Activated CD8-positive, alpha-beta T cell treated with anti-CD3 and anti-CD28 coated beads for 36 hours (primary cell): ENCODE measurements around the gene ZNF182. TPM values are rescaled to one million over a fixed set of nuclear protein-coding genes. Genes with fewer than 3 reads are reported as not detected.

Experiments
- ATAC-seq: fragments of 200-7000 bp; cut with Tn5 transposase; one replicate; pipeline ENCODE4 v1.10.0; 2021; ENCODE audit warnings: mild to moderate bottlenecking, moderate library complexity
- CTCF ChIA-PET: fragments of 350-600 bp; sonication (Branson Sonifier 250); formaldehyde crosslinking; loops from one replicate; lab custom pipeline; 2021; ENCODE audit warnings: antibody characterized with exemption; lab: Charles Lee
- POLR2A ChIA-PET: fragments of 350-600 bp; sonication (Branson Sonifier 250); formaldehyde crosslinking; loops from one replicate; lab custom pipeline; 2021; ENCODE audit warnings: antibody characterized with exemption; lab: Charles Lee
- DNase-seq: peaks from one replicate; pipeline ENCODE4 v3.0.0-alpha.2; 2020
- H3K27ac Mint-ChIP-seq: one replicate; pipeline ENCODE4 v1.8.0; 2021; ENCODE audit warnings: mild to moderate bottlenecking, mixed read lengths
- H3K27me3 Mint-ChIP-seq: one replicate; pipeline ENCODE4 v1.8.0; 2021; ENCODE audit warnings: mixed read lengths
- H3K36me3 Mint-ChIP-seq: one replicate; pipeline ENCODE4 v1.8.0; 2021; ENCODE audit warnings: low read depth, mixed read lengths
- H3K4me1 Mint-ChIP-seq: one replicate; pipeline ENCODE4 v1.8.0; 2021; ENCODE audit warnings: low read depth, mixed read lengths
- H3K4me3 Mint-ChIP-seq: one replicate; pipeline ENCODE4 v1.8.0; 2021; ENCODE audit warnings: mild to moderate bottlenecking, moderate library complexity, mixed read lengths
- H3K9me3 Mint-ChIP-seq: one replicate; pipeline ENCODE4 v1.8.0; 2021; ENCODE audit warnings: mixed read lengths
- CTCF ChIP-seq: fragments of 200-600 bp; IDR thresholded peaks from one replicate; pipeline ENCODE4 v1.8.0; 2022; ENCODE audit warnings: antibody characterized with exemption, mild to moderate bottlenecking
- intact Hi-C: fragments of 100-400 bp; cut with micrococcal nuclease; formaldehyde crosslinking; loops from one replicate; pipeline ENCODE4 v1.10.0; 2022
- total RNA-seq, 2 experiments: library from RNA; stranded (reverse); gene quantifications; one replicate each; pipeline ENCODE4 v1.2.3, GENCODE V29; 2021

ZNF182 gene
- total RNA-seq, 2 experiments from 2014 or later = 7.9 to 8.3 TPM

GRCh38 chrX:48003367-48003757, 427 bp downstream of the ZNF182 start:
- CTCF ChIA-PET = no interaction called here
- H3K9me3 Mint-ChIP-seq = no peaks in the 10 kb centered on the region
- peak; percentile 35 for DNase-seq

GRCh38 chrX:48002929-48003328, 860 bp downstream of the ZNF182 start:
- no peak for DNase-seq
- Mint-ChIP-seq H3K27ac (no peak overlapping the region), H3K9me3 (no peaks in the 10 kb centered on the region), H3K4me1 (peaks cover 23% of the 10 kb centered on the region), H3K4me3 (peak overlapping the region; percentile 97), H3K27me3 (no peaks in the 10 kb centered on the region), H3K36me3 (peaks cover 27% of the 10 kb centered on the region)
- ChIA-PET CTCF (no interaction called here), POLR2A (no interaction called here)
- TF ChIP-seq CTCF = no peak
- ATAC-seq = no peak
- intact Hi-C loops = no loop called here

More at GRCh38 chrX:48003367-48003757, 427 bp downstream of the ZNF182 start:
- intact Hi-C loops = no loop called here
- Mint-ChIP-seq H3K27me3 (no peaks in the 10 kb centered on the region), H3K27ac (peak overlapping the region; percentile 99), H3K4me3 (peak overlapping the region; percentile 97), H3K36me3 (peaks cover 25% of the 10 kb centered on the region), H3K4me1 (peaks cover 23% of the 10 kb centered on the region)
- ATAC-seq = peak; percentile 24
- POLR2A ChIA-PET = no interaction called here
- TF ChIP-seq CTCF = no peak

- no peaks in the 10 kb centered on the region for H3K9me3 Mint-ChIP-seq
- peaks cover 23% of the 10 kb centered on the region for H3K4me1 Mint-ChIP-seq
- CTCF ChIA-PET = no interaction called here
- no peak for DNase-seq
- no peak for ATAC-seq
- TF ChIP-seq CTCF = no peak
- intact Hi-C loops = no loop called here
- no peaks in the 10 kb centered on the region for H3K27me3 Mint-ChIP-seq
- peaks cover 27% of the 10 kb centered on the region for H3K36me3 Mint-ChIP-seq
- peak overlapping the region; percentile 56 for H3K4me3 Mint-ChIP-seq
- POLR2A ChIA-PET = no interaction called here
- H3K27ac Mint-ChIP-seq = peak overlapping the region; percentile 36
Observed at GRCh38 chrX:48002319-48002718, 1.5 kb downstream of the ZNF182 start.

- ChIA-PET POLR2A (no interaction called here), CTCF (no interaction called here)
- no peak for TF ChIP-seq CTCF
- Mint-ChIP-seq H3K27ac (no peak overlapping the region), H3K27me3 (no peaks in the 10 kb centered on the region), H3K9me3 (no peaks in the 10 kb centered on the region), H3K4me3 (no peak overlapping the region), H3K4me1 (peaks cover 23% of the 10 kb centered on the region), H3K36me3 (peaks cover 32% of the 10 kb centered on the region)
- DNase-seq = no peak
- no peak for ATAC-seq
- intact Hi-C loops = no loop called here
Observed at GRCh38 chrX:48001260-48001659, 2.5 kb downstream of the ZNF182 start.

GRCh38 chrX:47992669-47993068, 11.1 kb downstream of the ZNF182 start:
- Mint-ChIP-seq H3K36me3 (peaks cover 66% of the 10 kb centered on the region), H3K9me3 (peaks cover 2% of the 10 kb centered on the region), H3K4me1 (peaks cover 41% of the 10 kb centered on the region), H3K27me3 (no peaks in the 10 kb centered on the region), H3K4me3 (no peak overlapping the region), H3K27ac (peak overlapping the region; percentile 62)
- intact Hi-C loops = no loop called here
- ChIA-PET POLR2A (no interaction called here), CTCF (no interaction called here)
- no peak for DNase-seq
- ATAC-seq = no peak
- no peak for TF ChIP-seq CTCF
